ENCODE results near the gene PITHD1. TPM values are rescaled to one million over a fixed set of nuclear protein-coding genes. Genes with fewer than 3 reads are reported as not detected.
A peak's percentile ranks its signal among the peaks of the same experiment; 100 is the strongest.

PITHD1 gene
- total and polyA plus RNA-seq, 9 donors = 33.4 to 44.5 (median 38.7) TPM

DNA sequence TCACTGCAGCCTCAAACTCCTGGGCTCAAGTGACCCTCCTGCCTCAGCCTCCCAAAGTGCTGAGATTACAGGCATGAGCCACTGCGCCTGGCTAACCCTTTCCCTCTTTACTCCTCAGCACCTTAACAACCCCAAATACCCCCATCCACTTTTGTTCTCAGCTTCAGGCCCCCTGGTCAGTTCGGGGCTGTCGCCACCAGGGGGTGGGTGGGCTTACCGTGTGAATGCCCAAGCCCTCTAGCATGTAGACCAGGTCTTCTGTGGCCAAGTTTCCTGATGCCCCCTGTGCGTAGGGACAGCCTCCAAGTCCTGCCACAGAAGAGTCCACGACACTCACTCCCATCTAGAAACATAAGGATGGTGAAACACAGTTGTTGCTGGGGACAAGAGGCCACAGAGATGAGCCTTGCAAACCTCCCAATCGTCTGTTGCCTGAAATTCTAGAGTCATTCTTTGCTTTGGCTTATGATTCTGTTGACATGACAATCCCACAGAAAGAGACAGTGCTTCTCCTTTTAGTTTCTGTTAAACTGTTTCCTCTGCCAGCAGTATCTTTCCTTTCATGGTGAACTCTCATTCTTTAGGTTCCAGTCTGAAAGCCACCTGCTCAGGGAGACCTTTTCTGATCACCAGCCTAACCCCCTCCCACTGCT is 26.1 kb downstream of the PITHD1 start:
- Histone ChIP-seq H3K36me3 (ENCODE audit: control insufficient read depth, insufficient read depth, low read length) (peaks cover 39% of the 10 kb centered on the region), H3K27me3 (ENCODE audit: control insufficient read depth, insufficient read depth, low read length) (no peaks in the 10 kb centered on the region), H3K4me1 (ENCODE audit: control insufficient read depth, insufficient read depth, low read length) (peaks cover 14% of the 10 kb centered on the region), H3K9me3 (replicated peaks; ENCODE audit: control insufficient read depth, low read depth, low read length) (no peaks in the 10 kb centered on the region), H3K27ac (ENCODE audit: low read length) (peak overlapping the region; percentile 29), H3K4me3 (ENCODE audit: low read length) (no peak overlapping the region)
- DNase-seq = peak; percentile 19
- 89% methylated on average over 3 of the region's 7 CpGs for WGBS (ENCODE audit: insufficient coverage)

- no peak overlapping the region for H3K27ac ChIP-seq (ENCODE audit: low read length)
- H3K4me1 ChIP-seq (ENCODE audit: control insufficient read depth, insufficient read depth, low read length) = peaks cover 7% of the 10 kb centered on the region
- no peak overlapping the region for H3K4me3 ChIP-seq (ENCODE audit: low read length)
- WGBS (ENCODE audit: insufficient coverage) = 94% methylated on average over 2 of the region's 2 CpGs
- DNase-seq = no peak
- peaks cover 44% of the 10 kb centered on the region for H3K36me3 ChIP-seq (ENCODE audit: control insufficient read depth, insufficient read depth, low read length)
- H3K9me3 ChIP-seq (replicated peaks; ENCODE audit: control insufficient read depth, low read depth, low read length) = no peaks in the 10 kb centered on the region
- H3K27me3 ChIP-seq (ENCODE audit: control insufficient read depth, insufficient read depth, low read length) = no peaks in the 10 kb centered on the region
These were observed 26.8 kb downstream of the PITHD1 start for GRCh38 chr1:23805025-23805424.

DNA sequence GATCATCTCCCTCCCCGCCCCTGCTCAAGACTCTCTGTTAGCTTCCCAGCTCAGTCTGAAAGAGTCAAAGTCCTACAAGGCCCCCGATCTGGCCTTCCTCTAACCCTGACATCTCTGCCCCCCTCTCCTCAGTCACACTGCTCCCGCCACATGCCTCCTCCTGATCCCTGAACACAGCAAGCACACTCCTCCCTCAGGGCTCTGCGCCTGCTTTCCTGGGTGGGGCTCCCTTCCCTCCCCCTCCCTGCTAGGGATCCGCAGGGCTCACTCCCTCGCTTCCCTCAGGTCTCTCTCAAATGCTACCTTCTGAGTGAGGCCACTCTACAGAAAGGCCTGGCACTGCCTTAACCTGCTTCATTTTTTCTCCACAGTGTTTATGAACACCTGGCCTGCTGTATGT is 28.1 kb downstream of the PITHD1 start:
- DNase-seq = no peak
- H3K36me3 ChIP-seq (ENCODE audit: control insufficient read depth, insufficient read depth, low read length) = peaks cover 55% of the 10 kb centered on the region
- H3K9me3 ChIP-seq (replicated peaks; ENCODE audit: control insufficient read depth, low read depth, low read length) = no peaks in the 10 kb centered on the region
- H3K4me1 ChIP-seq (ENCODE audit: control insufficient read depth, insufficient read depth, low read length) = peaks cover 4% of the 10 kb centered on the region
- H3K27ac ChIP-seq (ENCODE audit: low read length) = no peak overlapping the region
- WGBS (ENCODE audit: insufficient coverage) = 72% methylated on average over 6 of the region's 6 CpGs
- H3K27me3 ChIP-seq (ENCODE audit: control insufficient read depth, insufficient read depth, low read length) = no peaks in the 10 kb centered on the region
- no peak overlapping the region for H3K4me3 ChIP-seq (ENCODE audit: low read length)

DNA sequence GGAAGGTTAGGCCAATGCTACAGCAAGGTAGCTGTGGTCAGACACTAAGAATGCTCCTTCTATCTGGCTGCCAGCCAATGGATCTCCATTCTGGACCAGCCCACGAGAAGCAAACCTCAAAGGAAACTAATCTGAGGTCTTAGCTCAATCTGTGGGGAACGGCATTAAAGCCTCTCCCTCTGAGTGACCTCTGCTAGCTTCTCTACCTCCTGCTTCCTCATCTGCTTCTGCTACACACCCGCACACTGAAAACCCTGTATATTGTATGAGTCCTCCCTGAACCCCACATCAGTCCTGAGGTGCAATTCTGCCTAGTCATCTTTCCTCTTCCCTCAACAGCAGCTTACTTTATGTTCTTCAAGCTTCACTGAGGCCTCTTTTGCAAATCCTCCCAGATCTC is 29.2 kb downstream of the PITHD1 start:
- 55% methylated on average over 3 of the region's 3 CpGs for WGBS (ENCODE audit: insufficient coverage)
- H3K36me3 ChIP-seq (ENCODE audit: control insufficient read depth, insufficient read depth, low read length) = peaks cover 59% of the 10 kb centered on the region
- H3K4me3 ChIP-seq (ENCODE audit: low read length) = no peak overlapping the region
- H3K27ac ChIP-seq (ENCODE audit: low read length) = no peak overlapping the region
- H3K27me3 ChIP-seq (ENCODE audit: control insufficient read depth, insufficient read depth, low read length) = no peaks in the 10 kb centered on the region
- DNase-seq = no peak
- H3K4me1 ChIP-seq (ENCODE audit: control insufficient read depth, insufficient read depth, low read length) = no peaks in the 10 kb centered on the region
- H3K9me3 ChIP-seq (replicated peaks; ENCODE audit: control insufficient read depth, low read depth, low read length) = no peaks in the 10 kb centered on the region

DNA sequence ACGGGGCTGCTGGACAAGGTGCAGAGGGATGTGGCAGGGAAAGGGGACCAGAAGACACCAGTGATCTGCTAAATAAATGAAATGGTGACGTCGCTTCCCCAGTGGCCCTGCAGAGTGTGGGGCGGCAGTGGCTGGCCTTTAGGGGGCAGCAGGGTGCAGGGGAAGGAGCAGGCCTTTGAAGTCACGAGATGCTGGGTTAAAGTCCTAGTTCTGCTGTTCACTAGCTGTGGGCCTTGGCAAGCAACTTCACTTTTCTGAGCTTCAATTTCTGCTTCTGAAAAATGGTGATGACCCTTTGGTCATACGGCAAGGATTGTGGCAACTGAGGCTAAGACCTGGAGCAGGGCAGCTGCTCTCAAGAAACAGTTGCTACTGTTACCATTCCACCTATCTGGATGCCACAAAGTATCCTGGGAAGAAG is 31.5 kb downstream of the PITHD1 start:
- H3K27ac ChIP-seq (ENCODE audit: low read length) = no peak overlapping the region
- 32% methylated on average over 5 of the region's 6 CpGs for WGBS (ENCODE audit: insufficient coverage)
- H3K9me3 ChIP-seq (replicated peaks; ENCODE audit: control insufficient read depth, low read depth, low read length) = no peaks in the 10 kb centered on the region
- peak; percentile 72 for DNase-seq
- H3K4me1 ChIP-seq (ENCODE audit: control insufficient read depth, insufficient read depth, low read length) = no peaks in the 10 kb centered on the region
- H3K4me3 ChIP-seq (ENCODE audit: low read length) = no peak overlapping the region
- H3K36me3 ChIP-seq (ENCODE audit: control insufficient read depth, insufficient read depth, low read length) = peaks cover 60% of the 10 kb centered on the region
- H3K27me3 ChIP-seq (ENCODE audit: control insufficient read depth, insufficient read depth, low read length) = no peaks in the 10 kb centered on the region

- DNase-seq = peak; percentile 46
- no peaks in the 10 kb centered on the region for H3K27me3 ChIP-seq (ENCODE audit: control insufficient read depth, insufficient read depth, low read length)
- WGBS (ENCODE audit: insufficient coverage) = 45% methylated on average over 3 of the region's 3 CpGs
- peaks cover 59% of the 10 kb centered on the region for H3K36me3 ChIP-seq (ENCODE audit: control insufficient read depth, insufficient read depth, low read length)
- no peak overlapping the region for H3K4me3 ChIP-seq (ENCODE audit: low read length)
- no peak overlapping the region for H3K27ac ChIP-seq (ENCODE audit: low read length)
- H3K9me3 ChIP-seq (replicated peaks; ENCODE audit: control insufficient read depth, low read depth, low read length) = no peaks in the 10 kb centered on the region
- no peaks in the 10 kb centered on the region for H3K4me1 ChIP-seq (ENCODE audit: control insufficient read depth, insufficient read depth, low read length)
These were observed 32.8 kb downstream of the PITHD1 start for GRCh38 chr1:23810818-23811540.

DNA sequence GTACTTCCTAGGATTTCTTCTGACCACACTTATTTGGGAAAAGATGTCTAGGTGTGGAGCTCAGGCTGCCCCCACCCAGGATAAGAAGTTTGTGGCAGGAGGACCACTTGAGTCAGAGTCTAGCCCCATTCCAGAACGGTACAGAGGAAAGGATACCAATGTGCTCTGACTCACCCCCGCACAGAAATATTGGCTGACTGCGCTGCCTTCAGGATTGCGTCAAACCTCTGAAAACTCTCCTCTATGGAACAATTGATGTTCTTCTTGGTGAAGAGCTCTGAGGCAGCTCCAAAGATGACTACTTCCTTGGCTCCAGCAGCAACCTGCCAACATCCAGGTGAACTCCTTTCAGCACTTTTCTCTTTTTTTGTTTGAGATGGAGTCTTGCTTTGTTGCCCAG is 35.8 kb downstream of the PITHD1 start:
- DNase-seq = no peak
- no peak overlapping the region for H3K4me3 ChIP-seq (ENCODE audit: low read length)
- peaks cover 59% of the 10 kb centered on the region for H3K36me3 ChIP-seq (ENCODE audit: control insufficient read depth, insufficient read depth, low read length)
- 100% methylated on average over 2 of the region's 4 CpGs for WGBS (ENCODE audit: insufficient coverage)
- no peaks in the 10 kb centered on the region for H3K9me3 ChIP-seq (replicated peaks; ENCODE audit: control insufficient read depth, low read depth, low read length)
- H3K4me1 ChIP-seq (ENCODE audit: control insufficient read depth, insufficient read depth, low read length) = no peaks in the 10 kb centered on the region
- no peak overlapping the region for H3K27ac ChIP-seq (ENCODE audit: low read length)
- no peaks in the 10 kb centered on the region for H3K27me3 ChIP-seq (ENCODE audit: control insufficient read depth, insufficient read depth, low read length)

GRCh38 chr1:23816361-23816760 is 38.1 kb downstream of the PITHD1 start:
- no peaks in the 10 kb centered on the region for H3K4me1 ChIP-seq (ENCODE audit: control insufficient read depth, insufficient read depth, low read length)
- DNase-seq = no peak
- H3K27ac ChIP-seq (ENCODE audit: low read length) = no peak overlapping the region
- H3K27me3 ChIP-seq (ENCODE audit: control insufficient read depth, insufficient read depth, low read length) = no peaks in the 10 kb centered on the region
- H3K36me3 ChIP-seq (ENCODE audit: control insufficient read depth, insufficient read depth, low read length) = peaks cover 42% of the 10 kb centered on the region
- no peaks in the 10 kb centered on the region for H3K9me3 ChIP-seq (replicated peaks; ENCODE audit: control insufficient read depth, low read depth, low read length)
- WGBS (ENCODE audit: insufficient coverage) = no CpG with 5 or more reads among the region's 3 CpGs
- no peak overlapping the region for H3K4me3 ChIP-seq (ENCODE audit: low read length)

DNA sequence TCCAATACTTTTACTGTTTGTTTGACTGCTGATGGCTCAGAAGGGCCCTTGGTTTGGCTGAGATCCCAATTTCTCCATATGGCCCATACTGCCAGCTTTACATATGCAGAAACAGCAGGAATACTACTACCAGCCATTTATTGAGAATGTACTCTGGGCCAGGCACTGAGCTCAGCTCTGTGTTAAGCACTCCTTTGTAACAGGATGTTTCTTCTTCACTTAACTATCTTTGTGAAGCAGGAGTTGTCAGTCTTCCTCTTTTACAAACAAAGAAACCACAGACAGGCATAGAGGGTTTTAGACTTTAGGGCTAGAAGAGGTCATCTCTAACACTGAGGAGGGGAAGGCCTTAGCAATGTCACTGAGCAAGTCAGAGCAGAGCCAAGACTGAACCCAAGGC is 38.7 kb downstream of the PITHD1 start:
- H3K4me1 ChIP-seq (ENCODE audit: control insufficient read depth, insufficient read depth, low read length) = no peaks in the 10 kb centered on the region
- H3K4me3 ChIP-seq (ENCODE audit: low read length) = no peak overlapping the region
- DNase-seq = no peak
- no peaks in the 10 kb centered on the region for H3K27me3 ChIP-seq (ENCODE audit: control insufficient read depth, insufficient read depth, low read length)
- peaks cover 39% of the 10 kb centered on the region for H3K36me3 ChIP-seq (ENCODE audit: control insufficient read depth, insufficient read depth, low read length)
- H3K27ac ChIP-seq (ENCODE audit: low read length) = no peak overlapping the region
- no peaks in the 10 kb centered on the region for H3K9me3 ChIP-seq (replicated peaks; ENCODE audit: control insufficient read depth, low read depth, low read length)

GRCh38 chr1:23817633-23818032 is 39.4 kb downstream of the PITHD1 start:
- DNase-seq = no peak
- Histone ChIP-seq H3K4me1 (ENCODE audit: control insufficient read depth, insufficient read depth, low read length) (no peaks in the 10 kb centered on the region), H3K27ac (ENCODE audit: low read length) (no peak overlapping the region), H3K4me3 (ENCODE audit: low read length) (no peak overlapping the region), H3K9me3 (replicated peaks; ENCODE audit: control insufficient read depth, low read depth, low read length) (no peaks in the 10 kb centered on the region), H3K27me3 (ENCODE audit: control insufficient read depth, insufficient read depth, low read length) (no peaks in the 10 kb centered on the region), H3K36me3 (ENCODE audit: control insufficient read depth, insufficient read depth, low read length) (peaks cover 35% of the 10 kb centered on the region)
- 95% methylated on average over 2 of the region's 3 CpGs for WGBS (ENCODE audit: insufficient coverage)

Measured in muscle of leg (tissue), 11 donors.